GM21717 (cell line): ENCODE measurements around the gene KLHL22.
A peak's percentile ranks its signal among the peaks of the same experiment; 100 is the strongest.
"Not testable (repeated sequence)": the region's sequence is repeated elsewhere in the genome, so short reads cannot be mapped to it uniquely, and the experiment has no call there.

Experiments used
- ATAC-seq: cut with Tn5 transposase; IDR thresholded peaks from one replicate; pipeline ENCODE4 v1.9.1; 2021; ENCODE audit warnings: mild to moderate bottlenecking, moderate library complexity; ENCODE audit not compliant: unreplicated experiment

The KLHL22 gene

DNA sequence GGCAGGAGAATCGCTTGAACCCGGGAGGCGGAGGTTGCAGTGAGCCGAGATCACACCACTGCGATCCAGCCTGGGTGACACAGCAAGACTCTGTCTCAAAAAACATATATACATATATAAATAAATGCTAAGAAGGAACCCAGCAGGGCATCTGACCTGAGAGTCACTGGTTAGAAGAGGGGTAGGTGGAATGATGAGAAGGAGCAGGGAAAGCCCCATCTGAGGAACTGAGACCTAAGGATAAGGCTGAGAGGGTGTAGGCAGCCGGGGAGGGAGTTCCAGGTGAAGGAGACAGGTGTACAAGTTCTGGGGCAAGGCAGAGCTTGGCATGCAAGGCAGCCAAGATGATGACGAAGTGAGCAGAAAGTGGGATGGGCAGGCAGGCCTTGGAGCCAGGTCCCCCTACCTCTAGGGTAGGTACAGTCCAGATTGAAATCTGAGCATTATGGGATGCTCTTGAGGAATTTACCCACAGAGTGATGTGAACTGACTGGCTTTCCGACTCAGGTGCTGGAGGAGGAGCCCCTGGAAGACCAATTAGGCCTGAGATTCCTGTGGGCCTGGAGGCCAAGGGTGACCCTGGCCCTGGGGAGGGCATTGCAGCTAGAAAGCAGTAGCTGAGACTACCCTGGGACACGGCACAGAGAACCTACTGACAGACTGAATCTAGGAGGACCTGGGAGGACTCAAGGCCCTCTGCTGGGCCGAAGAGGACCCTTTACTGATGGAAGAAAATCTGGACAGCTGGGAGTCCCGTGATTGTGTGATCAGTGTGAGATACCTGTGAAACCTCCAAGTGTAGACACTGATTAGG is 22.8 kb downstream of the KLHL22 start:
- no peak for ATAC-seq

- no peak for ATAC-seq
These were observed 24.3 kb downstream of the KLHL22 start for GRCh38 chr22:20471126-20471833.

GRCh38 chr22:20470525-20470924 is 25.1 kb downstream of the KLHL22 start:
- ATAC-seq = not testable (repeated sequence)

- no peak for ATAC-seq
These were observed 26.3 kb downstream of the KLHL22 start for GRCh38 chr22:20469110-20469868.

GRCh38 chr22:20466659-20467379 is 28.8 kb downstream of the KLHL22 start:
- ATAC-seq = no peak

GRCh38 chr22:20465759-20466077 is 29.9 kb downstream of the KLHL22 start:
- no peak for ATAC-seq

- ATAC-seq = no peak
These were observed 30.5 kb downstream of the KLHL22 start for GRCh38 chr22:20464912-20465758.

- ATAC-seq = no peak
These were observed 31.4 kb downstream of the KLHL22 start for GRCh38 chr22:20464096-20464614.

DNA sequence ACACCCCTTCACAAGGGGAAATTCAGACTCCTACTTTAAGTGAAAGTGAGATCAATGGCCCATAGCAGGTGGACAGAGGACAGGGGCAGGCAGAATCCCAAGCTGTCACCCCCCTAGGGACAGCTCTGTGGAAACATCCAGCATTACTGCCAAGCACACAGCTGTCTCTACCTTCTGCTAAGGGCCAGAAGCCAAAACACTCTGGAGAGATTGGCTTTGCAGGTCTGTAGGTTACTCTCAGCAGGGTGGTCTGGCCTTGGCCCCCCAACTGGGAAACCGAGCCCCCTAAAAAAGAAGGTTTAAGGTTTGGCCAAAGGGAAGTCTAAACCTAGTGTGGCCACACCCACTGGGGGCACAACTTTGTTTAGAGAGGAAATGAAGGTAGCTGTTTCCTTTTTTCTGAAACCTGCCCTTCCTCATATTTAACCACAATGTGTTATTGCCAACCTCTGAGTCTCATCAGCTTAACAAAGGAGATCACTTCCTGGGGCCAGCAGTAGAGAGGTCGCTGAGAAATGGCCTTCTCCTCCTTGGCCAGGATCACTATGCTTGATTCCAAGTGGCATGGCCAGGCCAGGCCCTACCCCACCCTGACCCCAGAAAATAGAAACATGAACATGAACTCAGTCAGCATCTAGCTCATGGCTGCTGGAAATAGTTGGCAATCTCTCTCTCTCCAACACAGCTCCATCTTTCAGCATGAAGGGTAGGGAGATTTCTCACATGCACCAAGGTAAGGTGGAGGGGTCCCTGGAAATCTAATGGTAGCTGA is 32.1 kb downstream of the KLHL22 start:
- no peak for ATAC-seq

DNA sequence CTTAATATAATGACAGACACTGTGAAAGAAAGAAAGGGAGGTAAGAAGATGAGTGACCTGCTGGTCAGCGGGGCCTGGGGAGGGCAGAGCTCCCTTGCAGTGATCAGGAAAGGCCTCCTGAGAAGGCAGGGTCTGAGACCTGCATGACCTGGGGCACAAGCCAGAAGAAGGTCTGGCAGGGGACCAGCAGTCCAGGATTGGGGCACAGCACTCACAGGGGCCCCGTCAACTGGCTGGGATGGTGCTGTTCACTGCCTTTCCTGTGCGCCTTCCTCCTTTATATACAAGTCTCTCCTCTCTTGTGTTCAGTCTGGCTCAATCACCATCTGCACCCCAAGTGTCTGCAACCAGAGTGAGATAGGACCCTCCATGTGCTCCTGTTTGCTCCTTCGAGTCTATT is 35.7 kb downstream of the KLHL22 start:
- ATAC-seq = no peak

DNA sequence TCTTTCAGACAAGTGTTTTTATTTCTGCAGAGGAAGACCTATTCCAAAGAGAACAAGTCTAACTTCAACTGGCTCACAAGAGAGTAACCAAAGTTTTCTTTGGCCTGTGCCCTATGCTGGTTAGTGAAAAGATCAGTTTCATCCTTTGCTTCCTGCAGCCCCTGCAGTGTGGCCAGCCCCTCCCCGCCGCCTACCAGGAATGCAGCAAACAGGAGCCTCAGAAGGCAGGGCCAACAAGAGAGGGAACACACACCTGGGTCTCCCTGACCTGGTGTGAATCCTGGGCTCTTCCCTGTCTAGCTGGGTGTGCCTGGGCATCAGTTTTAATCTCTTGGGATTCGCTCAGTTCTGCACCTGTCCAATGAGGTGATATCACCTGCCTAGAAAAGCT is 36.4 kb downstream of the KLHL22 start:
- ATAC-seq = no peak

DNA sequence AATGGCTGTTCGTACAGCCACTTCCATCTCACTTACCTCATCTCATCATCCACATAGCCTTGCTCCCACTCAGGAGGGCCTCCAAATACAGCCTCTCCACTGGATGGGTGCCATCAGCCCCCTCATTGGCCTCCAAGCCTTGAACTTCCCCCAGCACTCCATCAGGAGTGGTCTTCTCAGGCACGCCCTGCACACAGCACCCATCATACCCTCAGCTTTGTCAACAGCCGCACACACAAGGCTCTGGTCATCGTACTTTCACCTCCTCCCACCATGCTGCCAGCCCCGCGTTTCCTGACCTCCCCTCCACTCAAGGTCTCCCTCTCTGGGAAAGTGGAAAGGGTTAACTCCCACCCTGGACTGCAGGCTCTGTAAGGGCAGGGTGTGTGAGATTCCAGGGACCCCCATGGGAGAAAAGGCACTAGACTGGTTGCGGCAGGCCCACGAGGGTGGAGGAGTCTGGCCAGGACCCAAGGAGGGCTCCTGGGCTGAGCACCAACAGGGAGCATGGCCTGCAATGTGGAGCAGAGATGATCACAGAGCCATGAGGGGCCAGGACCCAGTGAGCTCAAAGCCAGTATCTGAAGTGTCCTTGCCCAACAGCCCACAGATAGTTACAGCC is 37.0 kb downstream of the KLHL22 start:
- ATAC-seq = no peak

- no peak for ATAC-seq
These were observed 37.9 kb downstream of the KLHL22 start for GRCh38 chr22:20457506-20458240.

DNA sequence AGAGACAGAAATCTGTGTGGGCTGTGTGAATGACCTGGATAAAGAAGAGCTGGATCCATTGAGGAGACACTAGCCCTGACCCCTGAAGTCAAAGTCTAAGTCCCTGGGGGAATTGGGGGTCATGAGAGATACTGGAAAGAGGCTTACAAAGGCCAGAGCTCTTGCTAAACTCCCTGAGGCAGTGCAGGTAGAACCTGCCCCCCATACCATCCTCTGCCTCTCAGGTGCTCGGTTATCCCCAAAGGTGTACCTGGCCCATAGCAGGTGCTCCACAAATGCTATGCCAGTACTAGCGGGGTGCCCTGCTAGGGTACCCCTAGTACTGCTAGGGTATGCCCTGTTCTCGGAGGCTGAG is 38.9 kb downstream of the KLHL22 start:
- no peak for ATAC-seq

- ATAC-seq = peak; percentile 50
These were observed 39.4 kb downstream of the KLHL22 start for GRCh38 chr22:20456064-20456721.

GRCh38 chr22:20455709-20456063 is 39.9 kb downstream of the KLHL22 start:
- no peak for ATAC-seq

DNA sequence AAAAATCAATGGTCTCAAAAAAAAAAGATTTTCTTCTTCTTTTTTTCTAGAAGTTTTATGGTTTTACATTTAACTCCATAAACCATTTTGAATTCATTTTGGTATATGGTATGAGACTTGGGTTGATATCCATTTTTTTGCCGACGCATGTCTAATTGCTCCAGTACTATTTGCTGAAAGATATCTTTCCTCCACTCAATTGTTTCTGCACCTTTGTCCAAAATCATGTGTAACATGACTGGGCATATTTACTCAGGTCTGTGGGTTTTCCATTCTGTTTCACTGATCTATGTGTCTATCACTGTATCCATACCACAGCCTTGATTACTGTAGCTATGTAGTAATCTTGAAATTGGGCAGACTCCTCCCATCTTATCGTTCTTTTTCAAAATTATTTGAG is 42.4 kb downstream of the KLHL22 start:
- no peak for ATAC-seq

DNA sequence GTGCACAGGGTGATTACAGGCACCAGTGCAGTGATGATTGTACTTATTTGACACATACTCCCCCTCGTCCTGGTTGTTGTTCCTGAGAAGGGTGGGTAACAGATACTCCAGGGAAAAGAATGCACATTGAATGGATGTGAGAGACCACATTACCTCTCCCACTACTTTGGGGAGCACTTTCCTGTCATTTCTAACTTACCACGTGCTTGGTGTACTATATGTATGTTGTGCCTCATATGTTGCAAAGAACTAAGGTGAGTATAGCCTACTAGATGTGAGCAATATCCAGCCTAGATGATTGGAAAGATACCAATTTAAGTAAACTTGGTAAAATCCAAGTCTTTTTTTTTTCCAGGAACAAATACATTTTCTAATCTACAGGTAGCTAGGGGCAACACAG is 43.7 kb downstream of the KLHL22 start:
- no peak for ATAC-seq
